A673 (cell line): ENCODE data around the gene SLC16A8.

Experiments used
- EZH2 ChIP-seq: fragments of 200-600 bp; sonication (generic); IDR thresholded peaks from 2 replicates; pipeline ENCODE4 v1.6.1; 2017; ENCODE audit warnings: borderline replicate concordance, low read depth, mild to moderate bottlenecking, mixed read lengths, antibody characterized with exemption, low read length; ENCODE audit not compliant: poor library complexity, severe bottlenecking
- TF ChIP-seq, protein P1 (sequence below): fragments of 300-800, 200-600 bp; sonication (generic); conservative IDR thresholded peaks from 2 replicates; pipeline ENCODE4 v1.5.1; 2017; ENCODE audit warnings: low read depth, mild to moderate bottlenecking, antibody characterized with exemption, low read length, moderate library complexity, mixed read lengths

DNA sequence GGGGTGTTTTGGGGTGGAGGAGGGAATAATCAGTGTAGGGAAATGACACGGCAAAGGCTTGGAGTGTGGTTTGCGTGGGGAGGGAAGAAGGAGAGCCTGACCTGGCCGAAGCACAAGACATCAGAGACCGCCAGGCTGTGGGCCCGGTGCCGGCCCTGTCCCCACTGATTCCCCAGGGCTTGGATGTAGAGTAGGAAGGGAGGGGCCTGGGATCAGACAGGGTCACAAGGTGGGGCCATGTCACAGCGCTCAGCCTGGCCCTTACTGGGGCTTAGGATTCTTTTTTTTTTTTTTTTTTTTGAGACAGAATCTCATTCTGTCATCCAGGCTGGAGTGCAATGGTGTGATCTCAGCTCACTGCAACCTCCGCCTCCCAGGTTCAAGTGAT, 17.0 kb downstream of the SLC16A8 start:
- TF ChIP-seq, protein P1, sequence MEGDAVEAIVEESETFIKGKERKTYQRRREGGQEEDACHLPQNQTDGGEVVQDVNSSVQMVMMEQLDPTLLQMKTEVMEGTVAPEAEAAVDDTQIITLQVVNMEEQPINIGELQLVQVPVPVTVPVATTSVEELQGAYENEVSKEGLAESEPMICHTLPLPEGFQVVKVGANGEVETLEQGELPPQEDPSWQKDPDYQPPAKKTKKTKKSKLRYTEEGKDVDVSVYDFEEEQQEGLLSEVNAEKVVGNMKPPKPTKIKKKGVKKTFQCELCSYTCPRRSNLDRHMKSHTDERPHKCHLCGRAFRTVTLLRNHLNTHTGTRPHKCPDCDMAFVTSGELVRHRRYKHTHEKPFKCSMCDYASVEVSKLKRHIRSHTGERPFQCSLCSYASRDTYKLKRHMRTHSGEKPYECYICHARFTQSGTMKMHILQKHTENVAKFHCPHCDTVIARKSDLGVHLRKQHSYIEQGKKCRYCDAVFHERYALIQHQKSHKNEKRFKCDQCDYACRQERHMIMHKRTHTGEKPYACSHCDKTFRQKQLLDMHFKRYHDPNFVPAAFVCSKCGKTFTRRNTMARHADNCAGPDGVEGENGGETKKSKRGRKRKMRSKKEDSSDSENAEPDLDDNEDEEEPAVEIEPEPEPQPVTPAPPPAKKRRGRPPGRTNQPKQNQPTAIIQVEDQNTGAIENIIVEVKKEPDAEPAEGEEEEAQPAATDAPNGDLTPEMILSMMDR, result no peak
- no peak for TF ChIP-seq EZH2
